GM04504 (cell line): ENCODE data around the gene ACOT7.

Source experiments
- DNase-seq: peaks from one replicate; pipeline ENCODE4 v3.0.0-alpha.2; 2012; ENCODE audit warnings: low read depth

Gene ACOT7

GRCh38 chr1:6343506-6344405, 49.8 kb downstream of the ACOT7 start:
- DNase-seq: peak; percentile 61

- DNase-seq: no peak
Observed at GRCh38 chr1:6342056-6342455, 51.5 kb downstream of the ACOT7 start.

GRCh38 chr1:6338695-6339094, 54.9 kb downstream of the ACOT7 start:
- no peak for DNase-seq

- DNase-seq: no peak
Observed at GRCh38 chr1:6336776-6337622, 56.6 kb downstream of the ACOT7 start.

GRCh38 chr1:6334261-6334993, 59.1 kb downstream of the ACOT7 start:
- DNase-seq: no peak

- no peak for DNase-seq
Observed at GRCh38 chr1:6332821-6333220, 60.7 kb downstream of the ACOT7 start.

GRCh38 chr1:6331543-6332273, 61.9 kb downstream of the ACOT7 start:
- no peak for DNase-seq

- DNase-seq: peak; percentile 78
Observed at GRCh38 chr1:6330410-6330911, 63.1 kb downstream of the ACOT7 start.

- DNase-seq: no peak
Observed at GRCh38 chr1:6329851-6330250, 63.7 kb downstream of the ACOT7 start.

- DNase-seq: no peak
Observed at GRCh38 chr1:6329396-6329795, 64.2 kb downstream of the ACOT7 start.

- DNase-seq: no peak
Observed at GRCh38 chr1:6328696-6329095, 64.9 kb downstream of the ACOT7 start.

GRCh38 chr1:6328091-6328490, 65.5 kb downstream of the ACOT7 start:
- DNase-seq: no peak

GRCh38 chr1:6325482-6325881, 68.1 kb downstream of the ACOT7 start:
- DNase-seq: no peak

GRCh38 chr1:6322161-6322560, 71.4 kb downstream of the ACOT7 start:
- no peak for DNase-seq

GRCh38 chr1:6321205-6321604, 72.4 kb downstream of the ACOT7 start:
- no peak for DNase-seq

GRCh38 chr1:6317098-6317760, 76.3 kb downstream of the ACOT7 start:
- DNase-seq: no peak

GRCh38 chr1:6316240-6317097, 77.1 kb downstream of the ACOT7 start:
- DNase-seq: peak; percentile 5

GRCh38 chr1:6314503-6314902, 79.1 kb downstream of the ACOT7 start:
- DNase-seq: no peak

GRCh38 chr1:6313393-6314200, 80.0 kb downstream of the ACOT7 start:
- DNase-seq: no peak
